Spleen (tissue), 11 donors: ENCODE data around the gene ZFYVE27. TPM values are rescaled to one million over a fixed set of nuclear protein-coding genes. Genes with fewer than 3 reads are reported as not detected.

Experiments
- DNase-seq: peaks from one replicate; pipeline ENCODE4 v3.0.0-alpha.2; 2020
- H3K27ac ChIP-seq, 8 donors: fragments of 200-600 bp; sonication (generic) in 7 of 8; 1 replicate in 4 of 8; 2 replicates in 4 of 8; pipeline versions ENCODE4 v1.5.0 to v1.8.0; 2016 to 2021; ENCODE audit warnings: inconsistent platforms in 4 of 8, mild to moderate bottlenecking in 4 of 8, moderate library complexity in 1 of 8
- H3K27me3 ChIP-seq, 7 donors: fragments of 200-600 bp; sonication (generic) in 6 of 7; replicated peaks in 1 of 7; 1 replicate in 4 of 7; 2 replicates in 3 of 7; pipeline versions ENCODE4 v1.5.0 to v1.8.0; 2016 to 2021; ENCODE audit warnings: inconsistent platforms in 3 of 7, mild to moderate bottlenecking in 1 of 7
- H3K36me3 ChIP-seq, 6 donors: fragments of 200-600 bp; sonication (generic) in 5 of 6; 1 replicate in 4 of 6; 2 replicates in 2 of 6; pipeline versions ENCODE4 v1.5.0 to v1.8.0; 2016 to 2021; ENCODE audit warnings: inconsistent platforms in 2 of 6
- H3K4me1 ChIP-seq, 6 donors: fragments of 200-600 bp; sonication (generic) in 5 of 6; 1 replicate in 3 of 6; 2 replicates in 3 of 6; pipeline versions ENCODE4 v1.5.0 to v1.8.0; 2016 to 2021; ENCODE audit warnings: inconsistent platforms in 3 of 6
- H3K4me3 ChIP-seq, 8 donors: fragments of 200-600 bp; sonication (generic) in 7 of 8; 1 replicate in 4 of 8; 2 replicates in 4 of 8; pipeline versions ENCODE4 v1.5.0 to v1.8.0; 2016 to 2021; ENCODE audit warnings: inconsistent platforms in 4 of 8, mild to moderate bottlenecking in 4 of 8, moderate library complexity in 2 of 8
- H3K9me3 ChIP-seq, 8 donors: fragments of 200-600 bp; sonication (generic) in 7 of 8; 1 replicate in 4 of 8; 2 replicates in 4 of 8; pipeline versions ENCODE4 v1.5.0 to v1.8.0; 2016 to 2021; ENCODE audit warnings: inconsistent platforms in 4 of 8
- CTCF ChIP-seq, 11 experiments: fragments of 200-600 bp in 7 of 11; fragments of 450-650 bp in 4 of 11; sonication (generic) in 4 of 11; IDR thresholded peaks in 8 of 11; conservative IDR thresholded peaks in 3 of 11; 1 replicate in 7 of 11; 2 replicates in 4 of 11; pipeline versions ENCODE4 v1.4.0 to v1.8.0; 2016 to 2021; ENCODE audit warnings: antibody characterized with exemption in 11 of 11, inconsistent platforms in 4 of 11, mild to moderate bottlenecking in 1 of 11
- POLR2A ChIP-seq, 3 donors: fragments of 450-650 bp; IDR thresholded peaks; one replicate each; pipeline ENCODE4 v1.5.1; 2017; ENCODE audit warnings: antibody characterized with exemption in 3 of 3, mild to moderate bottlenecking in 1 of 3
- POLR2AphosphoS5 ChIP-seq, 3 donors: sonication (generic); formaldehyde crosslinking; IDR thresholded peaks; one replicate each; pipeline ENCODE4 v1.5.1; 2017; ENCODE audit warnings: antibody characterized with exemption in 3 of 3
- WGBS, 5 donors: extraction: QIAGEN DNeasy Blood & Tissue Kit in 3 of 5; methylation state at CpG; one replicate each; pipeline versions ENCODE4 v1.1.5 to v1.1.7; 2013 to 2018; 5-methylcytosine and 5-hydroxymethylcytosine counted together
- intact Hi-C: fragments of 100-400 bp; cut with DNase I; formaldehyde crosslinking; loops from one replicate; pipeline ENCODE4 v1.15.0; 2023; ENCODE audit warnings: low total_unique reads
- polyA plus RNA-seq, 3 donors: library from polyadenylated mRNA; stranded (reverse); fragments of 200-250 nt; gene quantifications; one replicate each; pipeline ENCODE4 v1.2.1, GENCODE V29; 2013
- total RNA-seq, 7 donors: library from RNA; depleted of rRNA in 3 of 7; stranded (reverse); fragments of >200 nt in 3 of 7; fragmentation: NEBNext Ultra II Directional in 4 of 7; extraction: Animal tissue kit (Norgen Biotek cat#: 25700) in 4 of 7; gene quantifications; one replicate each; pipeline versions ENCODE4 v1.1.0 to v1.2.1, GENCODE V29; 2016 to 2021
- donor health status: healthy with polysubstance abuse.
- donor health status: DM: no; HTN: no; CAD: no; lungs with moderate emphysema.
- donor health status: DM: no; HTN: no; CAD: no.
- donor health status: Bipolar disorder and iron deficiency.
- donor health status: healthy.
- donor health status: DM: no; HTN: no; CAD: no.
- donor health status: DM: yes; HTN: yes; CAD: no.

The ZFYVE27 gene
- total and polyA plus RNA-seq, 10 donors = 16.8 to 42.2 (median 31.7) TPM

GRCh38 chr10:97754726-97755125 lies 17.8 kb downstream of the ZFYVE27 start:
- no peak overlapping the region for H3K27ac ChIP-seq
- no peak overlapping the region for H3K4me3 ChIP-seq
- H3K9me3 ChIP-seq = no peaks in the 10 kb centered on the region
- no peak for TF ChIP-seq POLR2A (IDR thresholded peaks at IDR 0.05)
- TF ChIP-seq CTCF (IDR thresholded peaks at IDR 0.05 in 8 of 11, conservative IDR thresholded peaks at IDR 0.05 in 3 of 11) = no peak
- no peak for TF ChIP-seq POLR2AphosphoS5 (IDR thresholded peaks at IDR 0.05)
- H3K36me3 ChIP-seq = peaks cover 2 to 100% (median 98%) of the 10 kb centered on the region in 6 donors
- H3K4me1 ChIP-seq = no peaks in the 10 kb centered on the region
- no peak for DNase-seq
- WGBS, 5 donors = 50 to 84% (median 66%) methylated on average over 3 to 4 of the region's 4 CpGs
- H3K27me3 ChIP-seq = no peaks in the 10 kb centered on the region
- intact Hi-C loops = no loop called here

DNA sequence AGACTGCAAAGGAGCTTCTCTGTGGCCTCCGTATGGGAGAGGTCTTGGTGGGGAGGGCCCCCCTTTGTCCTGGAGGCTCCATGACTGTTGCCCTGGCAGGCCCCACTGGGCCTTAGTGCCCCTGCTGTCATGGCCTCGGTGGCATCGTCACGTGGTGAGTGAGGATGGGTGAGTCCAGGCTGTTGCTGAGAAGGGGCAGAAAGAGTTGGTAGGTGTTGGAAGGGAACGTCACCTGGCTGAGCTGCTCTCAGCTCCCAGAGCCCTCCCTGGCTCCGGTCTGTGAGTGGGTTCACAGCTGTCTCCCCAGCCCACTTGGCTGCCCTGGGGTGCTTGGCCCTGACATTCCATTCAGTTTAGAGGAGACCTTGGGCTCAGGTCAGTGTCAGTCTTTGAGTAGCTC lies 18.8 kb downstream of the ZFYVE27 start:
- H3K36me3 ChIP-seq = peaks cover 2 to 100% (median 98%) of the 10 kb centered on the region in 6 donors
- H3K27me3 ChIP-seq = no peaks in the 10 kb centered on the region
- no peak for TF ChIP-seq POLR2AphosphoS5 (IDR thresholded peaks at IDR 0.05)
- no peak for TF ChIP-seq POLR2A (IDR thresholded peaks at IDR 0.05)
- no peak for TF ChIP-seq CTCF (IDR thresholded peaks at IDR 0.05 in 8 of 11, conservative IDR thresholded peaks at IDR 0.05 in 3 of 11)
- intact Hi-C loops = no loop called here
- H3K9me3 ChIP-seq = no peaks in the 10 kb centered on the region
- H3K27ac ChIP-seq = no peak overlapping the region
- no peak overlapping the region for H3K4me3 ChIP-seq
- peak; percentile 21 for DNase-seq
- no peaks in the 10 kb centered on the region for H3K4me1 ChIP-seq
- WGBS, 5 donors = 83 to 100% (median 96%) methylated on average over 1 to 6 of the region's 6 CpGs

GRCh38 chr10:97757471-97757870 lies 20.5 kb downstream of the ZFYVE27 start:
- Histone ChIP-seq H3K36me3 (peaks cover 2 to 100% (median 97%) of the 10 kb centered on the region in 6 donors), H3K4me1 (no peaks in the 10 kb centered on the region), H3K4me3 (no peak overlapping the region), H3K9me3 (no peaks in the 10 kb centered on the region), H3K27ac (no peak overlapping the region), H3K27me3 (no peaks in the 10 kb centered on the region)
- DNase-seq = no peak
- TF ChIP-seq POLR2AphosphoS5 (IDR thresholded peaks at IDR 0.05) (no peak), POLR2A (IDR thresholded peaks at IDR 0.05) (no peak), CTCF (IDR thresholded peaks at IDR 0.05 in 8 of 11, conservative IDR thresholded peaks at IDR 0.05 in 3 of 11) (no peak)
- intact Hi-C loops = no loop called here
- WGBS, 5 donors = 68 to 87% (median 86%) methylated on average over 6 of the region's 6 CpGs

- peaks cover 2 to 91% (median 81%) of the 10 kb centered on the region in 6 donors for H3K36me3 ChIP-seq
These were observed 22.4 kb downstream of the ZFYVE27 start for GRCh38 chr10:97759158-97759887.

More at GRCh38 chr10:97759158-97759887, 22.4 kb downstream of the ZFYVE27 start:
- Histone ChIP-seq H3K4me1 (no peaks in the 10 kb centered on the region), H3K9me3 (no peaks in the 10 kb centered on the region), H3K27ac (no peak overlapping the region), H3K4me3 (no peak overlapping the region), H3K27me3 (no peaks in the 10 kb centered on the region)
- intact Hi-C loops = no loop called here
- DNase-seq = peak; percentile 82
- TF ChIP-seq POLR2A (IDR thresholded peaks at IDR 0.05) = no peak
- TF ChIP-seq CTCF (IDR thresholded peaks at IDR 0.05 in 8 of 11, conservative IDR thresholded peaks at IDR 0.05 in 3 of 11) = peak in 10 of 11 experiments; percentile 18 to 81 (median 72)
- WGBS, 5 donors = 55 to 69% (median 57%) methylated on average over 5 of the region's 5 CpGs
